RWPE1 (cell line): Measurements from ENCODE around the gene TMEM203.

Experiments used
- CTCF ChIA-PET: fragments of 350-600 bp; sonication (Branson Sonifier 250); formaldehyde crosslinking; extraction: SDS; loops from one replicate; lab custom pipeline; 2021; lab: Yijun Ruan, JAX
- POLR2A ChIA-PET: fragments of 400-600 bp; formaldehyde crosslinking; extraction: SDS; loops from one replicate; lab custom pipeline; 2020; ENCODE audit warnings: antibody characterized with exemption; ENCODE audit not compliant: low non-redundant PET; lab: Yijun Ruan, JAX
- DNase-seq: peaks from one replicate; pipeline ENCODE4 v3.0.0; 2012; ENCODE audit warnings: low spot score
- H3K27ac ChIP-seq: fragments of 450-650 bp; 2 replicates; pipeline ENCODE4 v1.5.1; 2017
- TF ChIP-seq, protein P1 (sequence below): fragments of 450-650 bp; conservative IDR thresholded peaks from 2 replicates; pipeline ENCODE4 v1.5.1; 2017; ENCODE audit warnings: low read depth, mild to moderate bottlenecking

Gene TMEM203

DNA sequence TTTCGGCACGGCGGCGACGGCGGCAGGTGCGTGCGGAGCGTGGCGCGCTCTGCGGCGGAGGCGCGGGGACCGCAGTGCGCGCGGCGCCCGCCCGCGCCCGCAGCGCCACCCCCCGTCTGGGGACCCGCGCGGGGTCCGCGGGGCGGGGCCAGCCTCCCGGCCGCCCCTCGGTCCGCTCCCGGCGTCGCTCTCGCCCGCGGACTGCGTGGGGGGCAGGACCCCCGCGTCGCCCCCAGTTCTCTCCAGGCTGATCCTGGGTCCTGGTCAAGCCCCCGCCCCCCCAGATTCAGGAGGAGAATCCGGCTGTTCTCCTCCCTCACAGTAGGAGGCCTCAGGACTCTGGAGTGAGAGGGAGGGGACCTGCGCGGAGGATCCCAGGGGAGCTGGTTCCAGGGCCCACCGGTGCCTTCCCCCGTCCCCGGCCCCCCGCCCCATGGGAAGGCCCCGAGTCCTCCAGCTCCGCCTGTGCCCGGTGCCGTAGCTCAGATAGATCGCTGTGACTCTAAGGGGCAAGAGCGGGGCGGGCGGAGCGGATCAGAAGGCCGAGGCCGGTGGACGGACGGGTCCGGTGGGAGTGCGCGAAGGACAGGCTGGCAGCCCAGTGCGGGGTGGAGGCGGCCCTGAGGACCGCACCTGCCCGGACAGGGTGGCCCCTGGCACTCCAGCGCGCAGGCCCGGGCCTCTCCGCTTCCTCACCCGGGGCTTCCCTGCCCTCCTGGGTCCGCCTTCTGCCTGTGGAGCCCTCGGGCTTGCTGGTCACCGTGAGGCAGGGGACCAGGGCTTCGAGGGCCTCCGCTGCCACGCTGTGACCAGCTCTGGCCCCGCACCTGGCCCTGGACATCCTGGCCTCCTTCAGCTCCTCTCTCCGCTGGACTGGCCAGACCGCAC lies 17.0 kb upstream of the TMEM203 start, which contains the start of gene RNF208:
TSS of gene RNF208 (minus strand) at position 51 of the 888 bp plus-strand sequence. CDS start 1,028 bp downstream, outside the sequence.
- CTCF ChIA-PET: interaction anchor here (0.6 to 2.1 kb wide), 4 partner anchors 14 to 93 kb away, joined by 3 to 16 read pairs (median 4); partner anchors contain the start of genes NDOR1, SSNA1 and TMEM203
- POLR2A ChIA-PET: interaction anchor here (0.5 to 1.5 kb wide), 7 partner anchors 15 to 152 kb away, joined by 3 to 7 read pairs (median 3); partner anchors contain the start of gene SSNA1
- peak within 1 kb of the TSS; percentile 95 for H3K27ac ChIP-seq
- TF ChIP-seq, protein P1, sequence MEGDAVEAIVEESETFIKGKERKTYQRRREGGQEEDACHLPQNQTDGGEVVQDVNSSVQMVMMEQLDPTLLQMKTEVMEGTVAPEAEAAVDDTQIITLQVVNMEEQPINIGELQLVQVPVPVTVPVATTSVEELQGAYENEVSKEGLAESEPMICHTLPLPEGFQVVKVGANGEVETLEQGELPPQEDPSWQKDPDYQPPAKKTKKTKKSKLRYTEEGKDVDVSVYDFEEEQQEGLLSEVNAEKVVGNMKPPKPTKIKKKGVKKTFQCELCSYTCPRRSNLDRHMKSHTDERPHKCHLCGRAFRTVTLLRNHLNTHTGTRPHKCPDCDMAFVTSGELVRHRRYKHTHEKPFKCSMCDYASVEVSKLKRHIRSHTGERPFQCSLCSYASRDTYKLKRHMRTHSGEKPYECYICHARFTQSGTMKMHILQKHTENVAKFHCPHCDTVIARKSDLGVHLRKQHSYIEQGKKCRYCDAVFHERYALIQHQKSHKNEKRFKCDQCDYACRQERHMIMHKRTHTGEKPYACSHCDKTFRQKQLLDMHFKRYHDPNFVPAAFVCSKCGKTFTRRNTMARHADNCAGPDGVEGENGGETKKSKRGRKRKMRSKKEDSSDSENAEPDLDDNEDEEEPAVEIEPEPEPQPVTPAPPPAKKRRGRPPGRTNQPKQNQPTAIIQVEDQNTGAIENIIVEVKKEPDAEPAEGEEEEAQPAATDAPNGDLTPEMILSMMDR: no peak
- no peak for DNase-seq

DNA sequence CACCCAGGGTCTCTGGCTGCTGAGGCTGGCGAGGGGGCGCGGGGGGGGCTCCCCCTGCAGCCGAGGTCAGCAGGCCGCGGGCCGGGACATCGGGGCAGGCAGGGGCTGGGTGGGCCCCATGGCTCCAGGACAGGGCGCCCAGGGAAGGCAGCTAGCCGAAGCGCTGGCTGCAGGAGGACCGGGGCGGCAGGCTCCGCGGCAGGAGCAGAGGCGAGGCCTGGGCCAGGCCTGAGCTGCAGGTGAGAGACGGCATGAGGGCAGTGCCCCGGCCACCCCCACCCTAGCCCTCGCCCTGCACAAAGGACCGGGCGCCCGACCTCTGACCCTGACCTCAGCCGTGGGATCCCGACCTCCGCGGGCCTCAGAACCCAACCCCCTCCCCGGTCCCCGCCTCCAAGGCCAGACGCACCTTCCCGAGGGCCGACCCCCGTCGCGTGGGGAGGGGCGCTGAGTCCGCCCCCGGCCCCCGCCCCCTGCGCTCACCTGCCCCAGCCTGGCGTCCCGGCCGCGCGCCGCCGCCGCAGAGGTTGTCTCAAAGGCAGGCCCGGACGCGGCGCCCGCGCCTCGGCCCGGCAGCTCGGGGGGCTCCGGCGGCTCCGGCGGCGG lies 16.2 kb upstream of the TMEM203 start:
- H3K27ac ChIP-seq: peak overlapping the region; percentile 95
- DNase-seq: no peak
- TF ChIP-seq, protein P1: no peak
- POLR2A ChIA-PET: interaction anchor here (0.6 to 0.7 kb wide), 3 partner anchors 21 to 193 kb away, joined by 3 to 5 read pairs (median 3); partner anchors contain the start of gene SSNA1
- CTCF ChIA-PET: interaction anchor here (2.1 kb wide), 1 partner anchor 15 kb away, joined by 16 read pairs; no protein-coding TSS in a partner anchor

GRCh38 chr9:137221095-137221505 lies 15.7 kb upstream of the TMEM203 start:
- POLR2A ChIA-PET: interaction anchor here (0.6 to 0.7 kb wide), 2 partner anchors 23 to 194 kb away, joined by 3 to 4 read pairs; no protein-coding TSS in a partner anchor
- TF ChIP-seq, protein P1: no peak
- H3K27ac ChIP-seq: no peak overlapping the region; the same call in 1 of the 2 replicates
- CTCF ChIA-PET: no interaction called here
- no peak for DNase-seq

DNA sequence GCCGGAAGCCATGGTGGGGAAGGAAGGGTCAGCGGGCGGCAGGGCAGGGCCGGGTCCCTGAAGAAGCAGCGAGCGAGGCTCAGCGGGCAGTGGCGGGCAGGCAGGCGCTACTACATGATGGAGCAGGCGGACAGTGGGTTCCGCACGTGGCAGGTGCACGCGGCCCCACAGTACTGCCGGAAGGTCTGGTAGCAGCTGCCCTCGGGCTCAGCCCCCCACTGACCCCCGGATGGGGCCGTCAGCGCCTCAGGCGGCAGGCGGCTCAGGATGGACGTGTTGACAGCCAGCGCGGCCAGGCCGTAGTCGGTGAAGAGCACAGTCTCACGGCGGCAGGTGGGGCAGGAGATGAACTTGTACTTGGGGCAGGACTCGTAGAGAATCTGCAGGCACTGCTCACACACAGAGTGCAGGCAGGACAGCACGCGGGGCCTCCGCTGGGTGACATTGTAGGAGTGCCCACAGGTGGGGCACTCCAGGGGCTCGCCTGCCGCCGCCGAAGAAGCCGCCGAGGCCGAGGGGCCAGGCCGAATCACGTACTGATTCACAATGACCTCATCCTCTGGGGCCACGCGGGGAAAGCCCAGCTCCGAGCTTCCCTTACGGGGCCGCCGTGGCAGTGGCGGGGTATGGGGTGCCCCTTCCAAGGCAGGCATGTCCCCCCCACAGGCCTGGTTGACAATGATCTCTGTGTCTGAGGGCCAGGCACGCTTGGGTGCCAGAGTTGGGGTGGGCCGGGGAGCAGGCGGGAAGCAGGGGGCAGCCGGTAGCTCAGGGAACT lies 15.1 kb upstream of the TMEM203 start:
- ChIA-PET POLR2A (interaction anchor here (0.6 to 0.7 kb wide), 2 partner anchors 22 to 194 kb away, joined by 3 to 4 read pairs; no protein-coding TSS in a partner anchor), CTCF (interaction anchor here (0.7 to 1.1 kb wide), 2 partner anchors 105 to 125 kb away, joined by 3 read pairs; no protein-coding TSS in a partner anchor)
- peak overlapping the region; percentile 82 for H3K27ac ChIP-seq
- DNase-seq: no peak
- TF ChIP-seq, protein P1: no peak

- CTCF ChIA-PET: interaction anchor here (1.1 kb wide), 1 partner anchor 105 kb away, joined by 3 read pairs; no protein-coding TSS in a partner anchor
- DNase-seq: no peak
- peak overlapping the region; percentile 82 for H3K27ac ChIP-seq
- POLR2A ChIA-PET: no interaction called here
- TF ChIP-seq, protein P1: no peak
Measured at GRCh38 chr9:137219757-137220316, 14.4 kb upstream of the TMEM203 start.
